Osteoblast (primary cell): Measurements from ENCODE around the gene DDIT3. TPM values are rescaled to one million over a fixed set of nuclear protein-coding genes. Genes with fewer than 3 reads are reported as not detected.

Experiments
- DNase-seq: peaks from one replicate; pipeline ENCODE4 v3.0.0; 2011; ENCODE audit warnings: low spot score, mixed read lengths; ENCODE audit not compliant: insufficient read length; ENCODE audit errors: missing footprints
- H2AFZ ChIP-seq: 2 replicates; pipeline ENCODE4 v1.6.0; 2011; ENCODE audit warnings: mild to moderate bottlenecking, low read length
- H3K27ac ChIP-seq: 2 replicates; pipeline ENCODE4 v1.5.1; 2011; ENCODE audit warnings: mild to moderate bottlenecking, low read depth, low read length, moderate library complexity
- H3K27me3 ChIP-seq: 2 replicates; pipeline ENCODE4 v1.6.0; 2012; ENCODE audit warnings: mild to moderate bottlenecking, control low read depth, inconsistent platforms, low read length, moderate library complexity; ENCODE audit not compliant: insufficient read depth
- H3K36me3 ChIP-seq: 2 replicates; pipeline ENCODE4 v1.5.1; 2011; ENCODE audit warnings: mild to moderate bottlenecking, low read length, control low read depth, moderate library complexity; ENCODE audit not compliant: insufficient read depth
- H3K4me1 ChIP-seq: 2 replicates; pipeline ENCODE4 v1.5.1; 2011; ENCODE audit warnings: mild to moderate bottlenecking, low read length, control low read depth, moderate library complexity; ENCODE audit not compliant: insufficient read depth
- H3K4me2 ChIP-seq: 2 replicates; pipeline ENCODE4 v1.6.0; 2011; ENCODE audit warnings: mild to moderate bottlenecking, low read length; ENCODE audit not compliant: insufficient read depth
- H3K4me3 ChIP-seq: fragments of 200-600 bp; sonication (generic); 3 replicates; pipeline ENCODE4 v1.5.1; 2012; ENCODE audit warnings: mild to moderate bottlenecking, low read length, inconsistent platforms; ENCODE audit not compliant: insufficient read depth
- H3K79me2 ChIP-seq: 2 replicates; pipeline ENCODE4 v1.6.0; 2012; ENCODE audit warnings: mild to moderate bottlenecking, low read length, control low read depth, inconsistent platforms; ENCODE audit not compliant: insufficient read depth
- H3K9me3 ChIP-seq: 2 replicates; pipeline ENCODE4 v1.5.1; 2011; ENCODE audit warnings: low read depth, low read length, control low read depth
- H4K20me1 ChIP-seq: 2 replicates; pipeline ENCODE4 v1.6.0; 2012; ENCODE audit warnings: mild to moderate bottlenecking, low read length, control low read depth; ENCODE audit not compliant: insufficient read depth
- CTCF ChIP-seq: IDR thresholded peaks from 2 replicates; pipeline ENCODE4 v1.5.1; 2011; ENCODE audit warnings: mild to moderate bottlenecking, low read depth, low read length, moderate library complexity; ENCODE audit errors: extremely low read depth
- total RNA-seq: library from RNA; depleted of rRNA; stranded (reverse); fragments of >200 nt; gene quantifications from 2 replicates; pipeline ENCODE4 v1.2.3, GENCODE V29; 2012

Gene DDIT3
- total RNA-seq, 1 donor, result 136 TPM

GRCh38 chr12:57549203-57549908, 29.0 kb upstream of the DDIT3 start:
- DNase-seq, result peak; percentile 75
- no peak overlapping the region for H3K4me2 ChIP-seq
- H4K20me1 ChIP-seq, result peaks cover 13% of the 10 kb centered on the region
- TF ChIP-seq CTCF, result no peak
- H3K9me3 ChIP-seq, result no peaks in the 10 kb centered on the region
- peaks cover 31% of the 10 kb centered on the region for H3K27me3 ChIP-seq
- H3K79me2 ChIP-seq, result peaks cover 25% of the 10 kb centered on the region
- H3K4me3 ChIP-seq, result no peak overlapping the region
- no peak overlapping the region for H2AFZ ChIP-seq
- H3K4me1 ChIP-seq, result peaks cover 19% of the 10 kb centered on the region
- no peak overlapping the region for H3K27ac ChIP-seq
- H3K36me3 ChIP-seq, result no peaks in the 10 kb centered on the region

- Histone ChIP-seq H3K4me3 (no peak overlapping the region), H2AFZ (no peak overlapping the region), H3K27me3 (peaks cover 31% of the 10 kb centered on the region), H3K4me2 (no peak overlapping the region), H4K20me1 (peaks cover 19% of the 10 kb centered on the region), H3K79me2 (peaks cover 31% of the 10 kb centered on the region), H3K4me1 (peaks cover 25% of the 10 kb centered on the region), H3K36me3 (no peaks in the 10 kb centered on the region), H3K9me3 (no peaks in the 10 kb centered on the region), H3K27ac (no peak overlapping the region)
- peak; percentile 26 for DNase-seq
- TF ChIP-seq CTCF, result no peak
Observed at GRCh38 chr12:57548488-57548887, 28.2 kb upstream of the DDIT3 start.

DNA sequence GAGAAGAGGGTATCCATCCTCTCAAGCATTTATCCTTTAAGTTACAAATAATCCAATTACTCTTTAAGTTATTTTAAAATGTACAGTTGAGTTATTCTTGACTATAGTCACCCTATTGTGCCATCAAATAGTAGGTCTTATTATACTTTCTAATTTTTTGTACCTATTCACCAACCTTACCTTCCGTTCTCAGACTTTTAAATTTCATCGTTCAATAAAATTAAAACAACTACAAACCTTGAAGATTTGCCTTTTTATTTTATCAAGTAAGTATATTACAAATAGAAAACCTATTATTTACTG, 27.6 kb upstream of the DDIT3 start:
- H3K79me2 ChIP-seq, result peaks cover 35% of the 10 kb centered on the region
- no peak for TF ChIP-seq CTCF
- no peak overlapping the region for H3K4me2 ChIP-seq
- peaks cover 31% of the 10 kb centered on the region for H3K27me3 ChIP-seq
- peaks cover 22% of the 10 kb centered on the region for H4K20me1 ChIP-seq
- no peaks in the 10 kb centered on the region for H3K36me3 ChIP-seq
- no peak overlapping the region for H3K27ac ChIP-seq
- peaks cover 24% of the 10 kb centered on the region for H3K4me1 ChIP-seq
- H3K9me3 ChIP-seq, result no peaks in the 10 kb centered on the region
- DNase-seq, result no peak
- H3K4me3 ChIP-seq, result no peak overlapping the region
- H2AFZ ChIP-seq, result no peak overlapping the region

- Histone ChIP-seq H3K36me3 (no peaks in the 10 kb centered on the region), H3K27me3 (peaks cover 31% of the 10 kb centered on the region), H3K4me3 (peak overlapping the region; percentile 91), H3K27ac (no peak overlapping the region), H3K79me2 (peaks cover 39% of the 10 kb centered on the region), H3K4me2 (peak overlapping the region; percentile 97), H2AFZ (peak overlapping the region; percentile 45), H4K20me1 (peaks cover 22% of the 10 kb centered on the region), H3K4me1 (peaks cover 20% of the 10 kb centered on the region), H3K9me3 (no peaks in the 10 kb centered on the region)
- no peak for TF ChIP-seq CTCF
- no peak for DNase-seq
Observed at GRCh38 chr12:57547288-57548012, 27.1 kb upstream of the DDIT3 start.
